GM06990 (cell line): ENCODE measurements around the gene GAREM1.
"Not testable (repeated sequence)": the region's sequence is repeated elsewhere in the genome, so short reads cannot be mapped to it uniquely, and the experiment has no call there.

Experiments used
- DNase-seq: peaks from one replicate; pipeline ENCODE4 v3.0.0-alpha.2; 2011; ENCODE audit not compliant: insufficient read length; ENCODE audit errors: extremely low read depth
- H3K27me3 ChIP-seq: replicated peaks from 2 replicates; pipeline ENCODE4 v1.6.0; 2011; ENCODE audit warnings: low read length; ENCODE audit not compliant: control insufficient read depth, insufficient read depth
- H3K36me3 ChIP-seq: 2 replicates; pipeline ENCODE4 v1.5.1; 2011; ENCODE audit warnings: low read length; ENCODE audit not compliant: control insufficient read depth, insufficient read depth
- H3K4me3 ChIP-seq: replicated peaks from 2 replicates; pipeline ENCODE4 v1.5.1; 2011; ENCODE audit warnings: low read depth, mild to moderate bottlenecking, control low read depth, low read length
- TF ChIP-seq, protein P1 (sequence below): IDR thresholded peaks from 2 replicates; pipeline ENCODE4 v1.5.1; 2011; ENCODE audit warnings: low read length, control low read depth, mild to moderate bottlenecking, inconsistent platforms; ENCODE audit not compliant: insufficient read depth, poor library complexity, severe bottlenecking

Gene GAREM1

GRCh38 chr18:32483002-32483401 lies 12.3 kb upstream of the GAREM1 start:
- Histone ChIP-seq H3K36me3 (no peaks in the 10 kb centered on the region), H3K27me3 (no peaks in the 10 kb centered on the region; the same call in 1 of the 2 replicates), H3K4me3 (no peak overlapping the region)
- no peak for DNase-seq
- TF ChIP-seq, protein P1, sequence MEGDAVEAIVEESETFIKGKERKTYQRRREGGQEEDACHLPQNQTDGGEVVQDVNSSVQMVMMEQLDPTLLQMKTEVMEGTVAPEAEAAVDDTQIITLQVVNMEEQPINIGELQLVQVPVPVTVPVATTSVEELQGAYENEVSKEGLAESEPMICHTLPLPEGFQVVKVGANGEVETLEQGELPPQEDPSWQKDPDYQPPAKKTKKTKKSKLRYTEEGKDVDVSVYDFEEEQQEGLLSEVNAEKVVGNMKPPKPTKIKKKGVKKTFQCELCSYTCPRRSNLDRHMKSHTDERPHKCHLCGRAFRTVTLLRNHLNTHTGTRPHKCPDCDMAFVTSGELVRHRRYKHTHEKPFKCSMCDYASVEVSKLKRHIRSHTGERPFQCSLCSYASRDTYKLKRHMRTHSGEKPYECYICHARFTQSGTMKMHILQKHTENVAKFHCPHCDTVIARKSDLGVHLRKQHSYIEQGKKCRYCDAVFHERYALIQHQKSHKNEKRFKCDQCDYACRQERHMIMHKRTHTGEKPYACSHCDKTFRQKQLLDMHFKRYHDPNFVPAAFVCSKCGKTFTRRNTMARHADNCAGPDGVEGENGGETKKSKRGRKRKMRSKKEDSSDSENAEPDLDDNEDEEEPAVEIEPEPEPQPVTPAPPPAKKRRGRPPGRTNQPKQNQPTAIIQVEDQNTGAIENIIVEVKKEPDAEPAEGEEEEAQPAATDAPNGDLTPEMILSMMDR = no peak

- TF ChIP-seq, protein P1 = no peak
- H3K27me3 ChIP-seq = no peaks in the 10 kb centered on the region; the same call in 1 of the 2 replicates
- no peak for DNase-seq
- no peaks in the 10 kb centered on the region for H3K36me3 ChIP-seq
- no peak overlapping the region for H3K4me3 ChIP-seq
Observed at GRCh38 chr18:32482117-32482516, 11.4 kb upstream of the GAREM1 start.

GRCh38 chr18:32480581-32480980 lies 9.9 kb upstream of the GAREM1 start:
- TF ChIP-seq, protein P1 = no peak
- H3K27me3 ChIP-seq = no peaks in the 10 kb centered on the region; the same call in 1 of the 2 replicates
- DNase-seq = no peak
- no peaks in the 10 kb centered on the region for H3K36me3 ChIP-seq
- H3K4me3 ChIP-seq = no peak overlapping the region

- H3K4me3 ChIP-seq = no peak overlapping the region
- no peak for DNase-seq
- TF ChIP-seq, protein P1 = no peak
- H3K27me3 ChIP-seq = no peaks in the 10 kb centered on the region; the same call in 1 of the 2 replicates
- H3K36me3 ChIP-seq = no peaks in the 10 kb centered on the region
Observed at GRCh38 chr18:32478807-32479206, 8.1 kb upstream of the GAREM1 start.

- H3K4me3 ChIP-seq = no peak overlapping the region
- DNase-seq = no peak
- no peaks in the 10 kb centered on the region; the same call in 1 of the 2 replicates for H3K27me3 ChIP-seq
- TF ChIP-seq, protein P1 = no peak
- no peaks in the 10 kb centered on the region for H3K36me3 ChIP-seq
Observed at GRCh38 chr18:32478317-32478716, 7.6 kb upstream of the GAREM1 start.

GRCh38 chr18:32476106-32476505 lies 5.4 kb upstream of the GAREM1 start:
- H3K36me3 ChIP-seq = no peaks in the 10 kb centered on the region
- TF ChIP-seq, protein P1 = no peak
- peaks cover 1% of the 10 kb centered on the region for H3K27me3 ChIP-seq
- no peak overlapping the region for H3K4me3 ChIP-seq
- no peak for DNase-seq

GRCh38 chr18:32475069-32475468 lies 4.4 kb upstream of the GAREM1 start:
- not testable (repeated sequence) for DNase-seq, H3K4me3 ChIP-seq, H3K36me3 ChIP-seq, H3K27me3 ChIP-seq
